Neural cell (in vitro differentiated cells): ENCODE data around the gene UMODL1.

ENCODE experiments used
- CTCF ChIP-seq: fragments of 450-650 bp; IDR thresholded peaks from 2 replicates; pipeline ENCODE4 v1.5.1; 2014; ENCODE audit warnings: antibody characterized with exemption, mild to moderate bottlenecking, moderate library complexity; ENCODE audit not compliant: poor library complexity, severe bottlenecking
- EZH2 ChIP-seq: fragments of 200-600, 300-800 bp; shearing (Covaris generic), sonication (generic); IDR thresholded peaks from 2 replicates; pipeline ENCODE4 v1.6.1; 2014; ENCODE audit warnings: antibody characterized with exemption, low read length, borderline replicate concordance, mild to moderate bottlenecking; ENCODE audit not compliant: insufficient read depth, poor library complexity, severe bottlenecking
- RAD21 ChIP-seq: fragments of 450-650 bp; conservative IDR thresholded peaks from 2 replicates; pipeline ENCODE4 v1.6.1; 2014; ENCODE audit warnings: antibody characterized with exemption, mild to moderate bottlenecking, moderate library complexity

DNA sequence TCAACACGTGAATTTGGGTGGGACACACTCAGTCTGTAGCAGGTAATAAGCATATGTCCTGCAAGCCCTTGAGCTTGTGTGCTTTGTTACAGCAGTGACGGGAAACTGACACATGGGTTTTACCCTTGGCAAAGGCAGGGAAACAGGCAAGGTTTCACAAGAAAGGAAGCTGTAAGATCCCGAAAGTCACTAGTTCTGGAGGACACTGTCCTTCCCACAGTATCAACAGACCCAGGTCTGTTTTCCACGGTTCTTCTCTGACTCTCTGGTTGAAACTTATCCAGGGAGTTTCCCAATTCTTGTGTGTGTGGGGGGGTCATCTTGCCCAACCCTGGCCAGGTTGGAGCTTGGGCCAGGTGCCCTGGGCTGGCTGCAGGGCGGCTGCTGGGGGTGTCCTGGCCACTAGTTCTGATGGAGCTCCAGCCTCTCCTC lies 31.6 kb upstream of the UMODL1 start:
- TF ChIP-seq EZH2 (no peak), CTCF (no peak), RAD21 (no peak)
